ENCODE results near the gene ICOSLG.

GRCh38 chr21:44272284-44272858 lies 31.6 kb upstream of the ICOSLG start:
- TF ChIP-seq EZH2 (IDR thresholded peaks at IDR 0.05; ENCODE audit: insufficient read depth, poor library complexity, severe bottlenecking), result no peak
- TF ChIP-seq EZH2phosphoT487 (IDR thresholded peaks at IDR 0.05; ENCODE audit: insufficient read depth, low read depth), result no peak
